AG09309 (cell line): ENCODE measurements around the gene PRRC2B.
"Not testable (repeated sequence)": the region's sequence is repeated elsewhere in the genome, so short reads cannot be mapped to it uniquely, and the experiment has no call there.

Source experiments
- DNase-seq: peaks from one replicate; pipeline ENCODE4 v3.0.0-alpha.2; 2010; ENCODE audit warnings: low read depth
- H3K4me3 ChIP-seq: 2 replicates; pipeline ENCODE4 v1.5.1; 2011; ENCODE audit warnings: mild to moderate bottlenecking, low read depth, low read length, moderate library complexity; ENCODE audit not compliant: control insufficient read depth
- TF ChIP-seq, protein P1 (sequence below): IDR thresholded peaks from 2 replicates; pipeline ENCODE4 v1.5.1; 2011; ENCODE audit warnings: mild to moderate bottlenecking, low read depth, low read length, inconsistent platforms; ENCODE audit not compliant: insufficient read depth, control insufficient read depth; ENCODE audit errors: missing control alignments

Gene PRRC2B

DNA sequence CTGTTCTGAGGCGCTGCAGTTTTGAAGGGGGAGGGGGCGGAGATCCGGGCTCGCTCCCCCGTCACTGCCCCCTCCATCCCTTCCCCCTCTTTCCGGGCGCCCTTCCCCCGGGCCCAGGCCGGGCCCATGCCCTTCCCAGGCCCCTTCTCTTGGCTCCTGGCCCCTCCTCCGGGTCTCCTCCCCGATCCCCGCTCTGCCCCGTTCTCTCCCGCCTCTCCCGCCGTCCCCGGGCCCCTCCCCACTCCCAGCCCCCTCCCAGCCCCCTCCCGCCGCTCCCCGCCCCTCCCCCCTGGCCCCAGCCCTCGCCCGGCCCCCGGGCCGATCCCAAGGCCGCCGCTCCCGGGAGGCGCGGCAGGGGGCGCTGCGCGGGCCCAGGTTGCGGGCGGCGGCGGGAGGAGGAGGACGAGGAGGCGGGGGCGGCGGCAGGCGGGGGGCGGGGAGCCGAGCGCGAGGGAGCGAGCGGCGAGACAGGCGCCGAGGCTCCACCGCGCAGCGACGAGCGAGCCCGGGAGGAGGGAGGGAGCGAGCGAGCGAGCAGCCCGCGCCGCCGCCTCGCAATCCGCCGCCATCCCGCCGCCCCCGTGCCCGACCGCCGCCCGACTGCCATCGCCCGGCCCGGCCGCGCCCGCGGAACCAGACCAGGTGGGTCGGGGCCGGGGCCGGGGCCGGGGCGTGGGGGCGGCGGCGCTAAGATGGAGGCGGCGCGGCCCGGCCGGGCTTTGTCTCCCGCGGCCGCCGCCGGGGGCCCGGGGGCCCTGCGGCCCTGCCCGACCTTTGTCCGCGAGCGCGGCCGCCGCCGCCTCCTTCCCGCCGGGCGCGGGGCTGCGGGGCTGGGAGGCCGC is at the start of gene PRRC2B:
Gene PRRC2B, plus strand, starts transcription at position 465 of the 842 bp plus-strand sequence. CDS start 36,059 bp downstream, outside the sequence.
- TF ChIP-seq, protein P1, sequence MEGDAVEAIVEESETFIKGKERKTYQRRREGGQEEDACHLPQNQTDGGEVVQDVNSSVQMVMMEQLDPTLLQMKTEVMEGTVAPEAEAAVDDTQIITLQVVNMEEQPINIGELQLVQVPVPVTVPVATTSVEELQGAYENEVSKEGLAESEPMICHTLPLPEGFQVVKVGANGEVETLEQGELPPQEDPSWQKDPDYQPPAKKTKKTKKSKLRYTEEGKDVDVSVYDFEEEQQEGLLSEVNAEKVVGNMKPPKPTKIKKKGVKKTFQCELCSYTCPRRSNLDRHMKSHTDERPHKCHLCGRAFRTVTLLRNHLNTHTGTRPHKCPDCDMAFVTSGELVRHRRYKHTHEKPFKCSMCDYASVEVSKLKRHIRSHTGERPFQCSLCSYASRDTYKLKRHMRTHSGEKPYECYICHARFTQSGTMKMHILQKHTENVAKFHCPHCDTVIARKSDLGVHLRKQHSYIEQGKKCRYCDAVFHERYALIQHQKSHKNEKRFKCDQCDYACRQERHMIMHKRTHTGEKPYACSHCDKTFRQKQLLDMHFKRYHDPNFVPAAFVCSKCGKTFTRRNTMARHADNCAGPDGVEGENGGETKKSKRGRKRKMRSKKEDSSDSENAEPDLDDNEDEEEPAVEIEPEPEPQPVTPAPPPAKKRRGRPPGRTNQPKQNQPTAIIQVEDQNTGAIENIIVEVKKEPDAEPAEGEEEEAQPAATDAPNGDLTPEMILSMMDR, result peak; percentile 38
- DNase-seq, result no peak
- H3K4me3 ChIP-seq, result peak within 1 kb of the TSS; percentile 68

DNA sequence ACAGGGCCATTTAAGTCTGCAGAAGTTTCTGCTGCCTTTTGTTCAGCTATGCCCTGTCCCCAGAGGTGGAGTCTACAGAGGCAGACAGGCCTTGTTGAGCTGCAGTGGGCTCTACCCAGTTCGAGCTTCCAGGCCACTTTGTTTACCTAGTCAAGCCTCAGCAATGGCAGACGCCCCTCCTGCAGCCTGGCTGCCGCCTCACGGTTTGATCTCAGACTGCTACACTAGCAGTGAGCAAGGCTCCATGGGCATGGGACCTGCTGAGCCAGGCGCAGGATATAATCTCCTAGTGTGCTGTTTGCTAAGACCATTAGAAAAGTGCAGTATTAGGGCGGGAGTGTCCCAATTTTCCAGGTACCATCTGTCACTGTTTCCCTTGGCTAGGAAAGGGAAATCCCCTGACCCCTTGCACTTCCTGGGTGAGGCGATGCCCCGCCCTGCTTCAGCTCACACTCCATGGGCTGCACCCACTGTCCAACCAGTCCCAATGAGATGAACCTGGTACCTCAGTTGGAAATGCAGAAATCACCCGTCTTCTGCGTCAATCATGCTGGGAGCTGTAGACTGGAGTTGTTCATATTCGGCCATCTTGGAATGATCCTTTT is 48.9 kb upstream of the PRRC2B start:
- not testable (repeated sequence) for H3K4me3 ChIP-seq, DNase-seq

DNA sequence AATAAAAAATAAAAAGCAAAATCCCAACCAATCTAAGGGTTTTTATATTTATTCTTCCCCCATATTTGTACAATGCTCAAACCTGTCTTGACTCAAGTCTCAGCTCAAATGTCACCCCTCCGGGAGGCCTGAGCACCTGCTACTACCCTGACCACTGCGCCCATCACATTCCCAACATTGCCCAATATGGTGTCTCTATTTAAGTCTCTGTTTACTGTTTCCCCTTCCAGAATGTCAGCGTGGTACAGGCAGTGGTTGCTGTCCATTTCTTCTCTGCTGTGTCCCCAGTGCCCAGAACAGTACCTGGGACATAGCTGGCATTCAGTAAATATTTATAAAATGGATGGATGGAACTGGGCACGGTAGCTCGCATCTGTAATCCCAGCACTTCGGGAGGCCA is 47.3 kb upstream of the PRRC2B start:
- no peak overlapping the region for H3K4me3 ChIP-seq
- DNase-seq, result no peak
- TF ChIP-seq, protein P1, result no peak

DNA sequence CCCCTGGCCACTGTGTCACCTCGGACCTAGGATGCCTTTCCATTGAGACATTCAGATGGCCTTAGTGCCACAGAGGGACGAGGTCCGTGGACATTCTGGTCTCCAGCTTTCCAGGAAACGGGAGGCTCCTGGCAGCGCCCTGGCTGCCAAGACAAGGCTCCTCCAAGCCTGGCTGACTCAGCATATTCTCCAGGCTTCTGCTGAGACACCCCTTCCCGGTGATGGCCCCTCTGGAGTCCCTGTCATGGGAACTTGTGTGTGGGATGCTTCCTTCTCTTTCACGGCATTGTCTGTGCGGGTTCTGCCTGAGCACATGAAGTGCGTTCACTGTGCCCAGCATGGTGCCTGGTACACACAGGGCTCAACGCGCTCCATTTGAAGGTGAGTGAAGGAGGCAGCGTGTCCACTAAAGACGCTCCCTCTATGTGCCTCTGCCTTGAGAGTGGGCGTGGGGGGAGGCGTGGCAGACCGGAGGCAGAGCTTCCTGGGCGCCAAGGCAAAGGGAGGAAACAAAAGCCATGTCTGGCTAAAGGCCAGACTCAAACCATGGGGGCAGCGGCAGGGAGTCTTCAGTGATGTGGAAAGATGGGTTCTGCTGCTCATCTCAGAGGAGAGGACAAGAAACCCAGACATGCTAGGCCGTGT is 46.4 kb upstream of the PRRC2B start:
- TF ChIP-seq, protein P1, result no peak
- no peak for DNase-seq

DNA sequence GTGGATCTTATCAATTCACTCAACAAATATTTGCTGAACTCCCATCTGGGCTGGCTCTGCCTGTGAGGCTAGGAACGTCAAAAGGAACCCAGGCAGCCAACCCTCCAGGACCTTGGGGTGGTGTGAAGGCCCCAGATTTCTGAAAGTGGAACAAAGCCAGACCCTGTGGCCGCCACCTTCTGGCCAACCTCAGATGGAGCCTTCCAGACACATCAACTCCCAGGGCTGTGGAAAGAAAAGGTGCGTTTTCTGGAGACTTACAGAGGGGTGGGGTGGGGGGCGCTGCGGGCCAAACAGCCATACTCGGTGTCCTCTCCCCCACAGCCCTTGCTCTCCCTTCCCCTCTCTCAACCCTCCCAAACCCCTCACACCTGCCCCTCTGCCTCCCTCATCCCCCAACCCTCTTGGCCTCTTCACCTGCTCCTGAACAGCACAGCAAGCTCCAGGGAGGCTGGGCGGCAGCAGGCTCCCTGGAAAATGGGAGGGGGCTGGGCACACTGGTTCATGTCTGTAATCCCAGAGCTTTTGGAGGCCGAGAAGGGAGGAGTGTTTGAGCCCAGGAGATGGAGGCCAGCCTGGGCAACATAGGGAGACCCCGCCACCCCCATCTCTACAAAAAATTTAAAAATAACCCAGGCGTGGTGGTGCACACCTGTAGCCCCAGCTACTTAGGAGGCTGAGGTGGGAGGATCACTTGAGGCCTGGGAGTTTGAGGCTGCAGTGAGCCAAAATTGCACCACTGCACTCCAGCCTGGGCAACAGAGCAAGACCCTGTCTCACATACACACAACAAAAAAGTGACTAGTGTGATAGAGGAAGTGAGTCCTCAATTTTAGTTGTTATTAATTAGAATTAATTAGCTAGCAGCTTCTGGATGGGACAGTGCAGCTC is 45.0 kb upstream of the PRRC2B start:
- H3K4me3 ChIP-seq, result no peak overlapping the region
- DNase-seq, result no peak
- TF ChIP-seq, protein P1, result peak; percentile 23

More for the DNA sequence above, 46.4 kb upstream of the PRRC2B start:
- H3K4me3 ChIP-seq, result no peak overlapping the region

DNA sequence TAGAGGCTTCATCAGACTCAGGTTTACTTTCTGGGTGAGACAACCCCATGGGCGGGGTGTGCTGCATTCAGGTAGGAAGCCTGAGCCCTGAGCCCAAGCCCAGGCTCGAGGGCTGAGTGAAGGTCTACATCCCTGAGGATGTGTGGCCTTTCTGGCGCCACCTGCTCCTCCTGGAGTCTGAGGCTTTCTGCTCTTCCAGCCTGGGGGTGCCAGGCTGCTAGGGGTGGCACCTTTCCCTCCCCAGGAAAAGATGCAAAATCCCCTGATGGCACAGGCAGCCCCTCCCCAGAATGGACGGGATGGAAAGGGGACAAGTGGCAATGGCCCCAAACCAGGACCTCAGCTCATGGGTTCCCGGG is 44.4 kb upstream of the PRRC2B start:
- TF ChIP-seq, protein P1, result no peak
- no peak for DNase-seq
- H3K4me3 ChIP-seq, result no peak overlapping the region
